ENCODE measurements around the gene PRDM2. TPM values are rescaled to one million over a fixed set of nuclear protein-coding genes. Genes with fewer than 3 reads are reported as not detected.

Gene PRDM2
- total RNA-seq, 4 donors from 2014 or later: 26.3 to 39.5 (median 34.6) TPM

GRCh38 chr1:13797397-13797796 is 97.4 kb downstream of the PRDM2 start:
- no peak for TF ChIP-seq CTCF (IDR thresholded peaks at IDR 0.05)
- no peak for DNase-seq (ENCODE audit: low spot score)
- ATAC-seq (ENCODE audit: low FRiP score): no peak

- TF ChIP-seq CTCF (IDR thresholded peaks at IDR 0.05): no peak
- no peak for ATAC-seq (ENCODE audit: low FRiP score)
- no peak for DNase-seq (ENCODE audit: low spot score)
Measured at GRCh38 chr1:13798120-13798519, 98.1 kb downstream of the PRDM2 start.

- TF ChIP-seq CTCF (IDR thresholded peaks at IDR 0.05): no peak
- DNase-seq (ENCODE audit: low spot score): no peak
- ATAC-seq (ENCODE audit: low FRiP score): no peak
Measured at GRCh38 chr1:13799502-13800283, 99.7 kb downstream of the PRDM2 start.

- DNase-seq (ENCODE audit: low spot score) (no peak), ATAC-seq (ENCODE audit: low FRiP score) (no peak)
- TF ChIP-seq CTCF (IDR thresholded peaks at IDR 0.05): no peak
Measured at GRCh38 chr1:13801232-13801631, 101.2 kb downstream of the PRDM2 start.

GRCh38 chr1:13801655-13802486 is 101.9 kb downstream of the PRDM2 start:
- TF ChIP-seq CTCF (IDR thresholded peaks at IDR 0.05): no peak
- no peak for ATAC-seq (ENCODE audit: low FRiP score)
- DNase-seq (ENCODE audit: low spot score): no peak

- no peak for TF ChIP-seq CTCF (IDR thresholded peaks at IDR 0.05)
- no peak for ATAC-seq (ENCODE audit: low FRiP score)
- no peak for DNase-seq (ENCODE audit: low spot score)
Measured at GRCh38 chr1:13802782-13803545, 103.0 kb downstream of the PRDM2 start.
